ENCODE data around the gene KCNJ12.
A peak's percentile ranks its signal among the peaks of the same experiment; 100 is the strongest.
"Not testable (repeated sequence)": the region's sequence is repeated elsewhere in the genome, so short reads cannot be mapped to it uniquely, and the experiment has no call there.

Gene KCNJ12

GRCh38 chr17:21388066-21388465 is 11.9 kb downstream of the KCNJ12 start:
- peak; percentile 39 for DNase-seq

DNA sequence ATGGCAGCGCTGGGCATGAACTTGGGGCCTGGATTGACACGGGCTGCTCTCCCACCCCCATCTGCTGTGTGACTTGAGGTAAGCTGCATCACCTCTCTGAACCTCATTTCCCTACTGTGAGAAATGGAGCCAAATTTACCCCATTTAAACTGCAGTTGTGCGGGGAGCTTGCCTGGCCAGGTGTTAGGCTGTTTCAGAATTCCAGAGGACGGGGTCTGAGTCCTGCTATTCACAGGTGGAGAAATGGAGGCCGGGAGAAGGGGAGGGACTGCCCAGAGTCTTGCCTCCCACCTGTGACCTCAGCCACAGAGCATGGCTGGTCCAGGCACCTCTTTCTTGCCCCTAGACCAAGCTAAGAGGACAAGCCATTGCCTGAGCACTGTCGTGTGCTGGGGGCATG is 12.8 kb downstream of the KCNJ12 start:
- DNase-seq: no peak

- DNase-seq: no peak
Measured at GRCh38 chr17:21389394-21389793, 13.2 kb downstream of the KCNJ12 start.

DNA sequence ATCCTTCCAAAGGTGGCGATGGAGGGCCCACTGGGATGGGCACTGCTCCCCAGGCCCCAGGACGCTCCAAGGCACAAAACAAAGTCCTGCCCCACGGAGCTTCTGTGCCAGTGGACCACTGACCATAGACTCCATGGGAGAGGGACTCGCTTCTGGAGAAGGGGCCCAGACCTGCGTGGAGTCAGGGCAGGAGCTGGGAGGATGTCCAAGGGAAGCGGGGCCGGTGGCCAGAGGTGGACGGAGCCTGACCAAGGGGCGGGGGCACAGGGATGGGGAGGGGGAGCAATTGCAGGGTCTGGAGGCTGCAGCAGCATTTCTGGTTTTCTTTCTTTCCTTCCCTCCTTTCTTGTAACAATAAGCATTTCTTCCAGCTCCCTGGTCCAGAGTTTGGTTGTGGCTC is 14.1 kb downstream of the KCNJ12 start:
- DNase-seq: no peak

GRCh38 chr17:21392266-21392665 is 16.1 kb downstream of the KCNJ12 start:
- DNase-seq: no peak

DNA sequence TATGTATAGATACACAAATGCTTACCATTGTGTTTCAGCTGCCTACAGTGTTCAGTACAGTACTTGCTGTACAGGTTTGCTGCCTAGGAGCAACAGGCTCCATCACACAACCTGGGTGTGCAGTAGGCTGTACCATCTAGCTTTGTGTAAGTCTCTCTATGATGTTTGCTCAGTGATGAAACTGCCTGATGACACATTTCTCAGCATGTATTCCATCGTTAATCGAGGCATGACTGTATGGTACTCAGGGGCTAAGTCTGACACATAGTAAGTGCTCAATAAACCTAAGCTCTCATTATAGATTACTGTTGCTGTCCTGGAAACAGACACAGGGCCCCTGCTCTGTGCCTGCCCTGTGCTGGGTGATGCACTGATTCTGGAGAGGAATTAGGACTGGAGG is 18.1 kb downstream of the KCNJ12 start:
- no peak for DNase-seq

DNA sequence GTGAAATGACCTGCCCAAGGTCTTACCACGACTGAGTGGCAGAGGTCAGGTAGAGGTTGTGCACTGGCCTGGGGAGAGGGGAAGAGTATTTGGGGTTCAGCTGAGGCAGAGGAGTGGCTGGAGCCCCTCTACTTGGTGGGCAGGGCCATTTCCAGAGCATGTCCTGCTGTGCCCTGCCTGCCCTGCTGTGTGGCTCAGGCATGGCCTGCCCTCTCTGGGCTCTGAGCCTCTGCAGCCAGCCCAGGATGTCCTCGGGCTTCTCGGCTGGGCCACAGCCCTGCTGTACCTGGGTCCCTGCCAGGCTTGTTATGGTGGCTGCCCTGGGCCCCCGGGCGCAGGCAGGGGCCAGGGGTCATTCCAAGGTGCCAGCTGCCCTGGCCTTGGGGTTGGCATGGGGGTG is 19.6 kb downstream of the KCNJ12 start:
- no peak for DNase-seq

DNA sequence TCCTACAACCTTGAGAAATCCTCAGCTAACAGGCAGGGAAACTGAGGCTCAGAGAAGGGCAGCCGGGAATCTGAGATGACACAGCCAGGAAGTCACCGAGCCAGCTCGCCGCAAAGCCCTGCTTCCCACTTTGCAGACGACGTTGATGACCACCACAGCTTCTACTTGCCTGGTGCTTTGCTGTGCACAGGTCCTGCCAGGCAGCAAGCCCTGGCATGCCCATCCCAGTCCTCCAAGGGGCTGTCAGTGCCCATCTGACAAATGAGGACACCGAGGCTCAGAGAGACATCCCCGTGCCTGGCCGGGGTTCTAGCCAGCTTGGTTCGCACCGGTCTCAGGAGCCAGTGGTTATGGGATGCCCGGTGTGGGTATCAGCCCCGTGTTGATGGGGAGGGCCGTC is 20.1 kb downstream of the KCNJ12 start:
- DNase-seq: no peak

GRCh38 chr17:21397341-21398190 is 21.4 kb downstream of the KCNJ12 start:
- DNase-seq: no peak

- no peak for DNase-seq
Measured at GRCh38 chr17:21399474-21400186, 23.5 kb downstream of the KCNJ12 start.

DNA sequence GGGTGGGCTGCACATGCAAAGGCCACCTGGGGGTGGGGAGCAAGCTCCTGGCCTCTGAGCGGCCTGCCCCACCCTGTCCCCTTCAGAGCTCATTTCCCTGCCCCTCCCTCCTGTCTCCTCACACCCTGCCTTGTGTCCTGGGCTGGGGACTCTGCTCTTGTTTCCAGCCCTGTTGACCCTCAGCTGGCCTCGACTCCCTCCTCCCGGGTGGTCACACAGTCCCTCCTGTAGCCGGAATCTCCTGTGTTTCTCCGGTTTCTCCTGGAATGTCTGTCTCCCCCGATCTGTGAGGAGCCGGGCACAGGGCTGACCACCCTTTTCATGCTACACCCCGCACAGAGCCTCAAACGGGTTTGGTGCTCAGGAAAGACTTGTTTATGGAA is 24.0 kb downstream of the KCNJ12 start:
- DNase-seq: not testable (repeated sequence)

DNA sequence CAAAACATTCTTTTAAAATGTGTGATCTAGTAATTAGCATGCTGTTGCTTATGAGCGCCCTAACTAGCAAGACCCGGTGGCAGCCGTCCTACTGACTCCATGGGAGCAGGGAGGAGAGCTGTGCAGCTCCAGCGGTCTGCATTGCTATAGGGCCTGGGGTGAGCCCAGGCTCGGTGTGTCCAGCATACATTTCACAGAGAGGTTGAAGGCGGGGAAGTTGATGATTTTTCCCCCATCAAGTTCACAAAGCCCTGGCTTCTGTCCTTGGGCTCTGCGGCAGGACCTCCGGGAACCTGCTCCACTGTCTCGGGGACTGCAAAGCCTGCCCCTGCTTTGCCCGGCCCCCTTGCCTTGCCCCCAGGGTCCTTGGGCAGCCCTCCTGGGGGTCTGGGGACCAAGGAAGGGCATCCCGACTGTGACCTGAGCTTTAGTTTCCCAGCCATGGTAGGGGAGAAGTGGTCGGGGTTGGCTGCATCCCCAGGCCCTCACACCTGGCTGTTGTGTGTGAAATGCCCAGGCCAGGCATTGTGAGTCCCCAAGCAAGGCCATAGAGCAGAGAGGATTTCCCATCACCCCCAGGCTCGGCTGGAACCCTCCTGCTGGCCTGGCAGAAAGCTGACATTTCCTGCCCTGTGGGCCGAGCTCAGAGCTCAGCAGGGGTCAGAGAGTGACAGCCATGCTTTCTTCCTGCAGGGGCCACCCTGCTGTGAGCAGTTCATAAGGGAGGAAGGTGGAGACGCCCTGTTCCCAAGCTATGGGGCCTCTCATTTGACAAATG is 24.8 kb downstream of the KCNJ12 start:
- no peak for DNase-seq

- DNase-seq: not testable (repeated sequence)
Measured at GRCh38 chr17:21402166-21402571, 26.0 kb downstream of the KCNJ12 start.

- DNase-seq: not testable (repeated sequence)
Measured at GRCh38 chr17:21402926-21403325, 26.8 kb downstream of the KCNJ12 start.

DNA sequence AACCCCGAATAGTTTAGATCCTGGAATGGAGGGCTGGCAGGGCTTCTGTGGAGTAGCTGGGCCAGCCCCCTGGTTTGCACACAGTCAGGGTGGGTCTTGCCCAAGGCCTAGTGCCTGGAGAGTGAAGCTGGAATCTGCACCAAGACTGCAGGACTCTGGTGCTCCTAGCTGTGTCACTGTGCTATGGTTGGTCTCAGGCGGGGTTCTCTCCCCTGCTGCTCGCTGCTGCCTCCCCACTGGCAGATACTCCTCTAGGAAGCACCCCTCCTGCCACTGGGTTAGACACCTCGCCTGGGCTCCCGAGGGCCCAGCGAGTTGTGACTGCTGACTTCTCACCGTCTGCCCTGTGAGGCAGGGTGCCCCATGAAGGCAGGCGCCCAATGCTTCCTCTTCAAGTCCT is 27.9 kb downstream of the KCNJ12 start:
- DNase-seq: not testable (repeated sequence)

DNA sequence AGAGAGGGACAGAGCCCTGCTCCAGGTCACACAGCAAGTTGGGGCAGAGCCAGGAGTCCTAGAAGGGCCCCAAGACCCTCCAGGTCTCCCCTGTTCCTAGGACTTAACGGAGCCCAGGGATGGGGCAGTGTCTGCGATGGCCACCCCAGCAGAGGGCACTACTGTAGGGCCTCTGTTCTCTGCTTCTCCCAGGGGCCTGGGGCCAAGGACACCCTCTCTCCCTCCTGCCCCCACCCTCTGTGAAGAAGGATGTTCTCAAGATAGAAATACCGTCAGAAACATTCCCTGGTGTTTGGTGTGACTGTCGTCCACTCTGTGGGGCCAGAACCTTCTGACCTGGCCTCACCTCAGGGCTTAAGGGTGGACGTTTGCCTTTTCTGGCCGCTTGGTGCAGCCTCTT is 28.4 kb downstream of the KCNJ12 start:
- DNase-seq: not testable (repeated sequence)

- DNase-seq: not testable (repeated sequence)
Measured at GRCh38 chr17:21404956-21405731, 29.0 kb downstream of the KCNJ12 start.

DNA sequence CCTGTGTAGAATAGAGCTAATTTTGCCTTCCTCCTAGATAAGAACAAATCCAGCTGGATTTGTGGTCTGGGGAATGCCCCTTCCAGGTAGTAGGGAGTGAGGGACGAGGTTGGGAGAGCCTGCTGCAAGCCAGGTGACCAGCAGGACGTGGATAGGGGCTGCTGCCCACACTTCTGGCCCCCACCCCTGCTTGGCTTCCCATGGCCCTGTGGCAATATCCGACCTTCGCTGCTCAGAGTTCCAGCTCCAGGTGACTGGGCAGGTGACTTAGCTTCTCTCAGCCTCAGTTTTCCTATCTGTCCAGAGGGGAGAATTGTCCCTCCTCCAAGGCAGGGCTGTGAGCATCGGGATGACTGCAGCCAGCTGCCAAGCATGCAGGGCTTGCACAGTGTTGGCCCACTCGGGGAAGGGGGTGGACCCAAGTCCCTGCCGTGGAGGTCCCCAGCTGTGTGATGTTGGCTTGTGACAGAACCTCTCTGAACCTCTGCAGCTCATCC is 29.8 kb downstream of the KCNJ12 start:
- not testable (repeated sequence) for DNase-seq

DNA sequence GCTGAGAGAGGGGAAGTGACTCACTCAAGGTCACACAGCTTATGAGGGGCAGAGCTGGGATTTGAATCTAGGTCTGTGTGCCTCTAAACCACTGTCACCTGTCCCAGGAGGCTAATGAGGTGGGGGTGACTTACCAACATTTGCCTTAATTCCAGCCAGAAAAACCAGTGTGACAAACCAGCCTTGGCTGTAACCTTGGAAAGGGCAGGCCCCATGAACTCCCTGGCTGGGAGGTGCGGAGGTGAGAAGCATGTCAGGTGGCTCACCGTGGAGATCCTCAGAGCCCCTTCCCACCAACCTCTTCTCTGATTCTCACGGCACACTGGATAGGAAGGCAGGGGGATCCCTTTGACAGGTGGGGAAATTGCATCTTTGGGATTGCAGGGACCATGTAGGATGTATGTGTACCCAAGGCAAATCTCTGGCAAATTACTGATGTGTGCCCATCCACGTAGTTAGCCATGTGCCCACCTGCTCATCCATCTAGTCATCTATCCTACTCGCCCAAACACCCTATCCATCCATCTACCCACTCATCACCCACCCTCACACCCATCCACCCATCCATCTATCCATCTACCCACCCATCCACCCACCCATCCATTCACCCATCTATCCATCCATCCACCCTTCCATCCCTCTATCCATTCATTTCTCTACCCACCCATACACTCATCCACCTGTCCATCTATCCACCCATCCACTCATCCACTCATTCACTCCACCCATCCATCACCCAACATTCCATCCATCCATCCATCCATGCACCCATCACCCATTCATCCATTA is 30.7 kb downstream of the KCNJ12 start:
- DNase-seq: not testable (repeated sequence)

- DNase-seq: not testable (repeated sequence)
Measured at GRCh38 chr17:21407752-21408151, 31.6 kb downstream of the KCNJ12 start.

- not testable (repeated sequence) for DNase-seq
Measured at GRCh38 chr17:21408224-21408623, 32.1 kb downstream of the KCNJ12 start.

All from NCI-H2171 (cell line).